Measurements from ENCODE around the gene HIBADH. TPM values are rescaled to one million over a fixed set of nuclear protein-coding genes. Genes with fewer than 3 reads are reported as not detected.

Gene HIBADH
- total and polyA plus RNA-seq, 9 of the 15 experiments (the other 6 are each of a cell fraction or from before 2014, with no cell fraction given), result 10.7 to 67.8 (median 36.9) TPM

DNA sequence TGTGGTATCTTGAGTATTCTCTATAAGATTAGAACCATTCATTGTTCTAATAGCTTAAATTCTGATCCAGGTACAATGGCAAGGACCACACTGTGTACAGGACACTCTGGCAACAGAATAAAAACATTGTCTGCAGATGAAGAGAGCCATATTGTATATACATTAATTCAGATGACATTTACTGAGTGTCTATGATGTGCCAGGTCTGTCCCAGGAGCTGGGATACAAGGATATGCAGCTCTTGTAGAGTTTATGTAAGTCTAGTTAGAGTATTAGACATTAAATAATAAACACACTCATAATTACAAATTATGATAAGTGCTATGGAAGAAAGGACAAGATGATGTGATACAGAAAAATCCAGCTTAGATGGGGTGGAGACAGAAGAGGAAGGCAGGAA is 184.1 kb downstream of the HIBADH start:
- in situ Hi-C loops (cut with MboI) (no loop called here), intact Hi-C loops (cut with micrococcal nuclease) (no loop called here)
- Histone ChIP-seq H3K9me3 (replicated peaks; ENCODE audit: control insufficient read depth, insufficient read depth, low read depth, low read length) (no peaks in the 10 kb centered on the region), H3K79me2 (ENCODE audit: control insufficient read depth, insufficient read depth, low read length) (no peaks in the 10 kb centered on the region), H3K9ac (ENCODE audit: insufficient read depth in 1 of 2, low read depth in 2 of 2, low read length in 2 of 2) (no peak overlapping the region), H3K4me3 (no peak overlapping the region), H3K4me2 (ENCODE audit: insufficient read depth, low read length) (no peak overlapping the region), H3K27me3 (ENCODE audit: control insufficient read depth in 2 of 2, insufficient read depth in 2 of 2, low read length in 2 of 2) (peaks cover 4 to 32% of the 10 kb centered on the region in 2 experiments; a peak in 3 of 5 replicates), H3K9me1 (ENCODE audit: control insufficient read depth, insufficient read depth, low read length) (no peaks in the 10 kb centered on the region), H3K36me3 (ENCODE audit: control insufficient read depth, insufficient read depth, low read length) (no peaks in the 10 kb centered on the region), H3K27ac (ENCODE audit: extremely low read depth, low read depth, low read length) (no peak overlapping the region), H3K4me1 (replicated peaks in 1 of 2; ENCODE audit: control insufficient read depth in 2 of 2, insufficient read depth in 2 of 2, low read length in 2 of 2) (no peaks in the 10 kb centered on the region), H2AFZ (ENCODE audit: low read depth, low read length) (no peak overlapping the region), H4K20me1 (replicated peaks; ENCODE audit: control insufficient read depth, insufficient read depth, low read length) (peaks cover 7% of the 10 kb centered on the region)
- TF ChIP-seq, protein P1, sequence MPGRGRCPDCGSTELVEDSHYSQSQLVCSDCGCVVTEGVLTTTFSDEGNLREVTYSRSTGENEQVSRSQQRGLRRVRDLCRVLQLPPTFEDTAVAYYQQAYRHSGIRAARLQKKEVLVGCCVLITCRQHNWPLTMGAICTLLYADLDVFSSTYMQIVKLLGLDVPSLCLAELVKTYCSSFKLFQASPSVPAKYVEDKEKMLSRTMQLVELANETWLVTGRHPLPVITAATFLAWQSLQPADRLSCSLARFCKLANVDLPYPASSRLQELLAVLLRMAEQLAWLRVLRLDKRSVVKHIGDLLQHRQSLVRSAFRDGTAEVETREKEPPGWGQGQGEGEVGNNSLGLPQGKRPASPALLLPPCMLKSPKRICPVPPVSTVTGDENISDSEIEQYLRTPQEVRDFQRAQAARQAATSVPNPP (IDR thresholded peaks at IDR 0.05; ENCODE audit: borderline replicate concordance, insufficient read depth, insufficient read length), result no peak
- TF ChIP-seq, protein P2, sequence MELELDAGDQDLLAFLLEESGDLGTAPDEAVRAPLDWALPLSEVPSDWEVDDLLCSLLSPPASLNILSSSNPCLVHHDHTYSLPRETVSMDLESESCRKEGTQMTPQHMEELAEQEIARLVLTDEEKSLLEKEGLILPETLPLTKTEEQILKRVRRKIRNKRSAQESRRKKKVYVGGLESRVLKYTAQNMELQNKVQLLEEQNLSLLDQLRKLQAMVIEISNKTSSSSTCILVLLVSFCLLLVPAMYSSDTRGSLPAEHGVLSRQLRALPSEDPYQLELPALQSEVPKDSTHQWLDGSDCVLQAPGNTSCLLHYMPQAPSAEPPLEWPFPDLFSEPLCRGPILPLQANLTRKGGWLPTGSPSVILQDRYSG (tag; conservative IDR thresholded peaks at IDR 0.05; ENCODE audit: low read depth), result no peak
- TF ChIP-seq ZNF311 (CRISPR knock-in tag; IDR thresholded peaks at IDR 0.05), result no peak
- no peak for TF ChIP-seq DEAF1 (CRISPR knock-in tag; IDR thresholded peaks at IDR 0.05)
- no peak for TF ChIP-seq ILK (tag; IDR thresholded peaks at IDR 0.05; ENCODE audit: borderline replicate concordance, low read depth)
- no peak for TF ChIP-seq HNRNPL (IDR thresholded peaks at IDR 0.05; ENCODE audit: low read depth, low read length)
- TF ChIP-seq, protein P3, sequence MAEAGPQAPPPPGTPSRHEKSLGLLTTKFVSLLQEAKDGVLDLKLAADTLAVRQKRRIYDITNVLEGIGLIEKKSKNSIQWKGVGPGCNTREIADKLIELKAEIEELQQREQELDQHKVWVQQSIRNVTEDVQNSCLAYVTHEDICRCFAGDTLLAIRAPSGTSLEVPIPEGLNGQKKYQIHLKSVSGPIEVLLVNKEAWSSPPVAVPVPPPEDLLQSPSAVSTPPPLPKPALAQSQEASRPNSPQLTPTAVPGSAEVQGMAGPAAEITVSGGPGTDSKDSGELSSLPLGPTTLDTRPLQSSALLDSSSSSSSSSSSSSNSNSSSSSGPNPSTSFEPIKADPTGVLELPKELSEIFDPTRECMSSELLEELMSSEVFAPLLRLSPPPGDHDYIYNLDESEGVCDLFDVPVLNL (CRISPR knock-in tag; IDR thresholded peaks at IDR 0.05; ENCODE audit: low read depth), result no peak
- no peak for TF ChIP-seq ZNF584 (CRISPR knock-in tag; IDR thresholded peaks at IDR 0.05; ENCODE audit: low read depth)
- TF ChIP-seq POLR2A (conservative IDR thresholded peaks at IDR 0.05), result no peak
- TF ChIP-seq ZNF232 (CRISPR knock-in tag; IDR thresholded peaks at IDR 0.05), result no peak
- TF ChIP-seq GABPB2 (CRISPR knock-in tag; conservative IDR thresholded peaks at IDR 0.05), result no peak
- CTCF ChIA-PET (ENCODE audit: low intra/inter-chr PET ratio), result no interaction called here
- no TSS peak for BruUV-seq (replicated peaks)
- POLR2A ChIA-PET, result interaction anchor here (1.1 kb wide), 1 partner anchor 20 kb away, joined by 3 read pairs; no protein-coding TSS in a partner anchor
- no peak for ATAC-seq
- DNase-seq (ENCODE audit: extremely low read depth in 1 of 4, low spot score in 3 of 4), result no peak
- FAIRE-seq, result no peak
